ENCODE measurements around the gene EEFSEC. TPM values are rescaled to one million over a fixed set of nuclear protein-coding genes. Genes with fewer than 3 reads are reported as not detected.

The EEFSEC gene
- total RNA-seq, 1 experiment from 2014 or later, result 21.3 TPM

DNA sequence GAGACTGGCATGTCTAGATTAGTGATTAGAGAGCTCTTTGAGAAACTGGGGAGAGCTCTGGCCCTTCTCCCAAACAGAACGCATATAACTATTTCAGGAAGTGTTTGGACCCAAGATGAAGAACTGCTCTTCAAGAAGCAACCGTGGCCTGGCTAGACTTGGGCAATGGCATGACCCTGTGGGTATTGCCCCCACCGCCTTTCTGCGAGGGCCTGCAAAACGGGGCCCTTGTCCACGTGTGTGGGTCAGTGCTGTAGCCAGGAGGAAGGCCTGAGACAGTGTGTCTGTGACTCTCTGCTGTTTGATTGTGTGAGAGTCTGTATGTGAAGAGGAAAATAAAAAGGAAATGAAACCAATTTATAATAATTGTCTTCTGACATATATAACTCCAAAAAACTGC, 42.5 kb downstream of the EEFSEC start:
- ChIA-PET POLR2A (ENCODE audit: unreplicated experiment) (no interaction called here), CTCF (no interaction called here)
- H3K27ac ChIP-seq, result no peak overlapping the region
- no TSS peak for BruUV-seq (replicated peaks)
- H3F3A ChIP-seq (ENCODE audit: insufficient read depth, low read depth), result no peaks in the 10 kb centered on the region
- H4K20me1 ChIP-seq (ENCODE audit: insufficient read depth), result no peaks in the 10 kb centered on the region
- peaks cover 6% of the 10 kb centered on the region for H3K4me1 ChIP-seq (replicated peaks; ENCODE audit: insufficient read depth)
- no peaks in the 10 kb centered on the region; the same call in 1 of the 2 replicates for H3K79me2 ChIP-seq (ENCODE audit: low read depth)
- H3K4me3 ChIP-seq, result no peak overlapping the region
- H2AFZ ChIP-seq, result no peak overlapping the region
- no peaks in the 10 kb centered on the region for H3K27me3 ChIP-seq (ENCODE audit: insufficient read depth, low read depth)
- H3K9me3 ChIP-seq (ENCODE audit: insufficient read depth, low read depth), result no peaks in the 10 kb centered on the region
- TF ChIP-seq, protein P1, sequence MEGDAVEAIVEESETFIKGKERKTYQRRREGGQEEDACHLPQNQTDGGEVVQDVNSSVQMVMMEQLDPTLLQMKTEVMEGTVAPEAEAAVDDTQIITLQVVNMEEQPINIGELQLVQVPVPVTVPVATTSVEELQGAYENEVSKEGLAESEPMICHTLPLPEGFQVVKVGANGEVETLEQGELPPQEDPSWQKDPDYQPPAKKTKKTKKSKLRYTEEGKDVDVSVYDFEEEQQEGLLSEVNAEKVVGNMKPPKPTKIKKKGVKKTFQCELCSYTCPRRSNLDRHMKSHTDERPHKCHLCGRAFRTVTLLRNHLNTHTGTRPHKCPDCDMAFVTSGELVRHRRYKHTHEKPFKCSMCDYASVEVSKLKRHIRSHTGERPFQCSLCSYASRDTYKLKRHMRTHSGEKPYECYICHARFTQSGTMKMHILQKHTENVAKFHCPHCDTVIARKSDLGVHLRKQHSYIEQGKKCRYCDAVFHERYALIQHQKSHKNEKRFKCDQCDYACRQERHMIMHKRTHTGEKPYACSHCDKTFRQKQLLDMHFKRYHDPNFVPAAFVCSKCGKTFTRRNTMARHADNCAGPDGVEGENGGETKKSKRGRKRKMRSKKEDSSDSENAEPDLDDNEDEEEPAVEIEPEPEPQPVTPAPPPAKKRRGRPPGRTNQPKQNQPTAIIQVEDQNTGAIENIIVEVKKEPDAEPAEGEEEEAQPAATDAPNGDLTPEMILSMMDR (conservative IDR thresholded peaks at IDR 0.05), result no peak
- no peak for TF ChIP-seq EZH2 (IDR thresholded peaks at IDR 0.05; ENCODE audit: low read depth)
- no peak for DNase-seq
- intact Hi-C loops (cut with micrococcal nuclease; ENCODE audit: unreplicated experiment), result no loop called here
- no peak overlapping the region for H3K4me2 ChIP-seq
- H3K36me3 ChIP-seq (ENCODE audit: low read depth), result no peaks in the 10 kb centered on the region
- no peaks in the 10 kb centered on the region for H3K9me2 ChIP-seq (ENCODE audit: insufficient read depth)

DNA sequence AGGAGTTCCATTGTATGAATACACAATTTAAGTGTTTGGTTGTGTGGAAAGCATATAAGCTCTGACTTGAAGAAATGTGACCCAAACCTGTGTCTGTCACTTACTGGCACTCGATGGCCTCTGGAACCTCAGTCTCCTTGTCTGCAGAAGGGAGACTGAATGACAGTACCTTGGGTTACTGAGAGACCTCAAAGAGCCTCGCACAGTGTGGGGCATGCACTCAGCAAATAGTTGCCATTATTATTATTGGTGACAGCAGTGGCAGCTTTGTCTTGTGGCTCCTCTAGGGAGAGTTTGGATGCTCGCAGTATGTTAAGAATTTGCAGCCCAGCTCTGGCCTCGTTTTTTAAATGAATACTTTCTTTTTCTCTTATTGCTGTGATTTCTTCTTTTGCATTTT, 43.4 kb downstream of the EEFSEC start:
- Histone ChIP-seq H3K4me2 (no peak overlapping the region), H3K4me1 (replicated peaks; ENCODE audit: insufficient read depth) (no peaks in the 10 kb centered on the region), H4K20me1 (ENCODE audit: insufficient read depth) (no peaks in the 10 kb centered on the region), H3K4me3 (no peak overlapping the region), H3K36me3 (ENCODE audit: low read depth) (no peaks in the 10 kb centered on the region), H2AFZ (no peak overlapping the region), H3K79me2 (ENCODE audit: low read depth) (no peaks in the 10 kb centered on the region; the same call in 1 of the 2 replicates), H3K9me3 (ENCODE audit: insufficient read depth, low read depth) (no peaks in the 10 kb centered on the region), H3K27ac (no peak overlapping the region), H3F3A (ENCODE audit: insufficient read depth, low read depth) (no peaks in the 10 kb centered on the region), H3K27me3 (ENCODE audit: insufficient read depth, low read depth) (no peaks in the 10 kb centered on the region), H3K9me2 (ENCODE audit: insufficient read depth) (no peaks in the 10 kb centered on the region)
- intact Hi-C loops (cut with micrococcal nuclease; ENCODE audit: unreplicated experiment), result no loop called here
- TF ChIP-seq EZH2 (IDR thresholded peaks at IDR 0.05; ENCODE audit: low read depth), result no peak
- TF ChIP-seq, protein P1 (conservative IDR thresholded peaks at IDR 0.05), result no peak
- no peak for DNase-seq
- BruUV-seq (replicated peaks), result no TSS peak
- ChIA-PET POLR2A (ENCODE audit: unreplicated experiment) (no interaction called here), CTCF (no interaction called here)

DNA sequence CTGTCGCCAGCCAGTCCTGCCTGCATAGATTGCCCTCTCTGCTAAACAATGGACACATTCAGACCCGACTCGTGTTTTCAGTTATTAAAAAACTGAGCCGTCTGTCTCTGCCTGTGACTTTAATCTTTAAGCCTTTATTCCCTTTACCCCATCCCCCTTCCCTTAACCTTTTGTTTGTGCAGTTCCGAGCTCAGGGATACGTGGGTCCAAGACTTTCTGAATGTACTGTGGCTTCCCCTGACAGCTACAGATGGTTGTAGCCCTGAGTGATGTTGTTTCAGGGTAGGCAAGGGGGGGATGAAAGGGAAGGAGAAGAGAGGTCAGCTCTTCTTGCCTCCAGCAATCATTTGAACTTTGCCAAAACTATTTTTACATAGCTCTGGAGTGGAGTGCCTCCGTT, 44.6 kb downstream of the EEFSEC start:
- intact Hi-C loops (cut with micrococcal nuclease; ENCODE audit: unreplicated experiment), result no loop called here
- H3K4me2 ChIP-seq, result no peak overlapping the region
- ChIA-PET CTCF (interaction anchor here (0.6 kb wide), 1 partner anchor 84 kb away, joined by 3 read pairs; no protein-coding TSS in a partner anchor), POLR2A (ENCODE audit: unreplicated experiment) (no interaction called here)
- no peak for DNase-seq
- no peaks in the 10 kb centered on the region for H3K9me2 ChIP-seq (ENCODE audit: insufficient read depth)
- H3K27me3 ChIP-seq (ENCODE audit: insufficient read depth, low read depth), result no peaks in the 10 kb centered on the region
- H3K4me1 ChIP-seq (replicated peaks; ENCODE audit: insufficient read depth), result no peaks in the 10 kb centered on the region
- no peak overlapping the region for H3K27ac ChIP-seq
- H3K4me3 ChIP-seq, result no peak overlapping the region
- H2AFZ ChIP-seq, result no peak overlapping the region
- no peak for TF ChIP-seq EZH2 (IDR thresholded peaks at IDR 0.05; ENCODE audit: low read depth)
- TF ChIP-seq, protein P1 (conservative IDR thresholded peaks at IDR 0.05), result no peak
- BruUV-seq (replicated peaks), result no TSS peak
- peaks cover 4% of the 10 kb centered on the region; the same call in 1 of the 2 replicates for H3K9me3 ChIP-seq (ENCODE audit: insufficient read depth, low read depth)
- no peaks in the 10 kb centered on the region for H4K20me1 ChIP-seq (ENCODE audit: insufficient read depth)
- H3F3A ChIP-seq (ENCODE audit: insufficient read depth, low read depth), result no peaks in the 10 kb centered on the region
- H3K36me3 ChIP-seq (ENCODE audit: low read depth), result no peaks in the 10 kb centered on the region
- H3K79me2 ChIP-seq (ENCODE audit: low read depth), result no peaks in the 10 kb centered on the region
